ENCODE measurements around the gene GJD4.

GJD4 gene

DNA sequence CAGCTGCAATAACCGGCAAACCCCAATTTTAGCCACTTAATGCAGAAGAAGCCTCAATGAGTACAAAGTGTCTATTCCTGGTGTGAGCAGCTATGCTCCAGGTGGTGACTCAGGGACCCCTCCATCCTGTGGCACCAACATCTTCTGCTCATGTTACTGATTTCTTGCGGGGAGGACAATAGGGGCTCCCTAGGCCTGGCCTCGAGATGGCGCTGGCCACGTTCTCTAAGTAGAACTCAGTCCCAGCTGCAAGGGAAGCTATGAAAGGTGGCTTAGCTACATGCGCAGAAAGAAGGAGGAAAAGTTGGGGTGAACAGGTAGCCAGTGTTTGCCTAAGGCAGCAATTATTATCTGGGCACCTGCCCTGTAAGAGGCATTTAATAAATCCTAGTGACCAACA, 6.6 kb downstream of the GJD4 start:
- no peak for TF ChIP-seq CTCF (IDR thresholded peaks at IDR 0.05; ENCODE audit: insufficient read depth, low read length, poor library complexity, severe bottlenecking)

DNA sequence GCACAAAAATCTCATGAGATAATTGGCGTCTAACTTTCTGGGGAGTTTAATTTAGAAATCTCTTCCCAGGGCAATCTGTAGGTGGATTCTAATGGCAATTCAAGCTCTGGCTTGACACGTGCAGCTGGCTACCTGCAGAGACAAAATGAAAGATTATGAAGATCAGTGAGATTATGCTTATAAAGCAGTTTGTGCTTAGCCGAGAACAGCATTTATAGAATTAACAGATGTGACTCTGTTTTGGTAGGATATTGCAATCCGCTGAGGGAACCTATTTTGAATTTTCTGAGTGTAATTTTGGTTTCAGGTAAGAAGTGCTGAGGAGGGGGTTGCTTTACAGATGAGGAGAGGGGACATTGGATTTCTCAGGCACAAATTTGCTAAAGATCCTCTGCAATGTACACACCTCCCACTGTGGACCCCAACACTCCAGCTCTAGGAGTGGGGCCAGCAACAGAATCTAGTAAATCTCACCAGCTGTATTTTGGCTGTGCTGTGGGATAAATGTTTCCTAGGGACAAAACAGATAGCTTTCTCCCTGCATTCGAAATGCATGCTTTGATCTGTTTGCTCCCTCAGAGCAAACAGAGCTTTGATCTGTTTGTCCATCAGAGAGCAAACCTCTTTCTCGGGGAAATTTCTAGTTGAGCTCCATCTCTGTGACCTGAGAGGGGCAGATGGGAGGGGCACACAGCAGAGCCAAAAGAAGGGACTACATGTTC, 7.4 kb downstream of the GJD4 start:
- H3K4me3 ChIP-seq (replicated peaks; ENCODE audit: low read depth, low read length): no peak overlapping the region
- DNase-seq (ENCODE audit: extremely low read depth, insufficient read length): no peak
- no peak for TF ChIP-seq CTCF (IDR thresholded peaks at IDR 0.05; ENCODE audit: insufficient read depth, low read length, poor library complexity, severe bottlenecking)
- no peaks in the 10 kb centered on the region for H3K27me3 ChIP-seq (replicated peaks; ENCODE audit: control insufficient read depth, insufficient read depth, low read length)
- no peaks in the 10 kb centered on the region for H3K36me3 ChIP-seq (ENCODE audit: control insufficient read depth, insufficient read depth, low read length)

More for the DNA sequence above, 6.6 kb downstream of the GJD4 start:
- Histone ChIP-seq H3K4me3 (replicated peaks; ENCODE audit: low read depth, low read length) (no peak overlapping the region), H3K36me3 (ENCODE audit: control insufficient read depth, insufficient read depth, low read length) (no peaks in the 10 kb centered on the region), H3K27me3 (replicated peaks; ENCODE audit: control insufficient read depth, insufficient read depth, low read length) (peaks cover 1% of the 10 kb centered on the region; the same call in 1 of the 2 replicates)
- no peak for DNase-seq (ENCODE audit: extremely low read depth, insufficient read length)

DNA sequence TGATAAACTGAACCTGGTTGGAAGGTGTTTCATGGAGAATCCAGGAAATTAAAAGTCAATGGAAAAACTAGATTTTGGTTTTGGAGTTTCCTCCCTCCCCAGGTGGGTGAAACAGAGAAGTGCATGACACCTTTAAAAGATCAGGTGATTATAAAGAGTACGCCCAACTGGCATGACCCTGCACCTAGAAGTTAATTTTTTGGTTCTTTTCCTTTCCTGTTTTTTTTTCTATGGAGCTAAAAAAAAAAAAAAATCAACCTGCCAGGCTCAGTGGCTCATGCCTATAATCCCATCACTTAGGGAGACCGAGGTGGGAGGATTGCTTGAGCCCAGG, 7.9 kb downstream of the GJD4 start:
- no peaks in the 10 kb centered on the region for H3K36me3 ChIP-seq (ENCODE audit: control insufficient read depth, insufficient read depth, low read length)
- H3K4me3 ChIP-seq (replicated peaks; ENCODE audit: low read depth, low read length): no peak overlapping the region
- DNase-seq (ENCODE audit: extremely low read depth, insufficient read length): no peak
- no peak for TF ChIP-seq CTCF (IDR thresholded peaks at IDR 0.05; ENCODE audit: insufficient read depth, low read length, poor library complexity, severe bottlenecking)
- H3K27me3 ChIP-seq (replicated peaks; ENCODE audit: control insufficient read depth, insufficient read depth, low read length): no peaks in the 10 kb centered on the region

GRCh38 chr10:35613597-35614226, 8.6 kb downstream of the GJD4 start:
- no peak overlapping the region for H3K4me3 ChIP-seq (replicated peaks; ENCODE audit: low read depth, low read length)
- H3K27me3 ChIP-seq (replicated peaks; ENCODE audit: control insufficient read depth, insufficient read depth, low read length): no peaks in the 10 kb centered on the region
- no peak for DNase-seq (ENCODE audit: extremely low read depth, insufficient read length)
- no peaks in the 10 kb centered on the region for H3K36me3 ChIP-seq (ENCODE audit: control insufficient read depth, insufficient read depth, low read length)
- TF ChIP-seq CTCF (IDR thresholded peaks at IDR 0.05; ENCODE audit: insufficient read depth, low read length, poor library complexity, severe bottlenecking): peak; percentile 17

- no peaks in the 10 kb centered on the region for H3K36me3 ChIP-seq (ENCODE audit: control insufficient read depth, insufficient read depth, low read length)
- H3K27me3 ChIP-seq (replicated peaks; ENCODE audit: control insufficient read depth, insufficient read depth, low read length): no peaks in the 10 kb centered on the region
- H3K4me3 ChIP-seq (replicated peaks; ENCODE audit: low read depth, low read length): no peak overlapping the region
- TF ChIP-seq CTCF (IDR thresholded peaks at IDR 0.05; ENCODE audit: insufficient read depth, low read length, poor library complexity, severe bottlenecking): no peak
- no peak for DNase-seq (ENCODE audit: extremely low read depth, insufficient read length)
These were observed 9.2 kb downstream of the GJD4 start for GRCh38 chr10:35614312-35614711.
